Transverse colon (tissue), 4 donors: ENCODE results near the gene PPM1D. TPM values are rescaled to one million over a fixed set of nuclear protein-coding genes. Genes with fewer than 3 reads are reported as not detected.
"Not testable (repeated sequence)": the region's sequence is repeated elsewhere in the genome, so short reads cannot be mapped to it uniquely, and the experiment has no call there.

Experiments used
- DNase-seq: peaks from one replicate; pipeline ENCODE4 v3.0.0-alpha.2; 2019
- H3K27ac ChIP-seq, 4 donors: fragments of 200-600 bp; sonication (generic); 2 replicates each; pipeline ENCODE4 v1.5.1; 2016 to 2018; ENCODE audit warnings: inconsistent platforms in 4 of 4
- H3K27me3 ChIP-seq: fragments of 200-600 bp; sonication (generic); 2 replicates; pipeline ENCODE4 v1.5.1; 2017; ENCODE audit warnings: inconsistent platforms
- H3K36me3 ChIP-seq, 4 donors: fragments of 200-600 bp; sonication (generic); 2 replicates each; pipeline ENCODE4 v1.5.1; 2017 to 2019; ENCODE audit warnings: inconsistent platforms in 4 of 4
- H3K4me1 ChIP-seq, 4 donors: fragments of 200-600 bp; sonication (generic); 2 replicates each; pipeline ENCODE4 v1.5.1; 2017 to 2020; ENCODE audit warnings: inconsistent platforms in 4 of 4
- H3K4me3 ChIP-seq, 4 donors: fragments of 200-600 bp; sonication (generic); 1 replicate in 1 of 4; 2 replicates in 3 of 4; pipeline versions ENCODE4 v1.5.1 to v1.6.1; 2017 to 2019; ENCODE audit warnings: inconsistent platforms in 4 of 4
- H3K9me3 ChIP-seq, 2 donors: fragments of 200-600 bp; sonication (generic); 2 replicates each; pipeline ENCODE4 v1.5.1; 2017 to 2019; ENCODE audit warnings: inconsistent platforms in 2 of 2
- CTCF ChIP-seq, 5 experiments: fragments of 200-600 bp in 3 of 5; fragments of 450-650 bp in 2 of 5; sonication (generic) in 3 of 5; IDR thresholded peaks; 1 replicate in 2 of 5; 2 replicates in 3 of 5; pipeline ENCODE4 v1.5.1; 2016 to 2017; ENCODE audit warnings: antibody characterized with exemption in 5 of 5, inconsistent platforms in 3 of 5, mild to moderate bottlenecking in 2 of 5, moderate library complexity in 1 of 5
- EP300 ChIP-seq: sonication (generic); formaldehyde crosslinking; IDR thresholded peaks from one replicate; pipeline ENCODE4 v1.6.1; 2017; ENCODE audit warnings: antibody characterized with exemption, low read depth
- POLR2A ChIP-seq: fragments of 450-650 bp; IDR thresholded peaks from one replicate; pipeline ENCODE4 v1.6.1; 2016; ENCODE audit warnings: antibody characterized with exemption, mild to moderate bottlenecking, moderate library complexity
- POLR2AphosphoS5 ChIP-seq, 3 donors: sonication (generic); formaldehyde crosslinking; IDR thresholded peaks; one replicate each; pipeline ENCODE4 v1.6.1; 2016; ENCODE audit warnings: antibody characterized with exemption in 3 of 3
- WGBS, 2 donors: methylation state at CpG; one replicate each; pipeline ENCODE4 v1.1.5; 2018; ENCODE audit warnings: low coverage in 1 of 2; 5-methylcytosine and 5-hydroxymethylcytosine counted together
- in situ Hi-C, 4 donors: fragments of 200-750 bp; cut with MboI; loops; one replicate each; pipeline versions ENCODE4 v1.15.0 to v1.15.1; 2017; ENCODE audit warnings: low sequenced_read_pairs in 3 of 4, low pct_ligation_motif_present in 1 of 4, low pct_unique_long_range_greater_than_20kb in 1 of 4
- intact Hi-C: fragments of 100-400 bp; cut with DNase I; formaldehyde crosslinking; loops from one replicate; pipeline ENCODE4 v1.15.1; 2023; ENCODE audit warnings: low total_unique reads
- total RNA-seq, 4 donors: library from RNA; depleted of rRNA; stranded (reverse); fragments of >200 nt; gene quantifications; one replicate each; pipeline ENCODE4 v1.1.0, GENCODE V29; 2016

The PPM1D gene
- total RNA-seq, 4 donors from 2014 or later, result 4.6 to 25.8 (median 16.0) TPM

- no peak for DNase-seq
- WGBS, 2 donors, result 94% methylated on average over 2 of the region's 2 CpGs; no CpG with 5 or more reads in 1 of the 2 donors
- H3K4me3 ChIP-seq, result no peak overlapping the region
- H3K36me3 ChIP-seq, result no peaks in the 10 kb centered on the region
- H3K27ac ChIP-seq, result no peak overlapping the region
- H3K27me3 ChIP-seq, result no peaks in the 10 kb centered on the region
- intact Hi-C loops, result no loop called here
- no peaks in the 10 kb centered on the region for H3K9me3 ChIP-seq
- no peaks in the 10 kb centered on the region for H3K4me1 ChIP-seq
- in situ Hi-C loops, result loop anchor here in 1 of 4 donors (10.0 kb wide), 1 partner anchor 49 kb away; no protein-coding TSS in a partner anchor
- TF ChIP-seq EP300 (no peak), POLR2A (no peak), POLR2AphosphoS5 (IDR thresholded peaks at IDR 0.05) (no peak), CTCF (IDR thresholded peaks at IDR 0.05) (no peak)
Observed at GRCh38 chr17:60585887-60586286, 14.1 kb upstream of the PPM1D start.

GRCh38 chr17:60586288-60586974 lies 13.6 kb upstream of the PPM1D start:
- H3K9me3 ChIP-seq, result no peaks in the 10 kb centered on the region
- no peak for DNase-seq
- 61 to 74% methylated on average over 3 of the region's 3 CpGs for WGBS, 2 donors
- in situ Hi-C loops, result loop anchor here in 1 of 4 donors (10.0 kb wide), 1 partner anchor 48 kb away; no protein-coding TSS in a partner anchor
- no peaks in the 10 kb centered on the region for H3K4me1 ChIP-seq
- H3K36me3 ChIP-seq, result no peaks in the 10 kb centered on the region
- intact Hi-C loops, result no loop called here
- H3K27ac ChIP-seq, result no peak overlapping the region
- TF ChIP-seq EP300 (no peak), CTCF (IDR thresholded peaks at IDR 0.05) (no peak), POLR2AphosphoS5 (IDR thresholded peaks at IDR 0.05) (no peak), POLR2A (no peak)
- H3K27me3 ChIP-seq, result no peaks in the 10 kb centered on the region
- no peak overlapping the region for H3K4me3 ChIP-seq

- Histone ChIP-seq H3K36me3 (no peaks in the 10 kb centered on the region), H3K4me3 (no peak overlapping the region), H3K4me1 (no peaks in the 10 kb centered on the region), H3K9me3 (no peaks in the 10 kb centered on the region), H3K27ac (no peak overlapping the region), H3K27me3 (no peaks in the 10 kb centered on the region)
- WGBS, 2 donors, result 57 to 66% methylated on average over 5 of the region's 5 CpGs
- intact Hi-C loops, result no loop called here
- DNase-seq, result no peak
- in situ Hi-C loops, result no loop called here
- TF ChIP-seq EP300 (no peak), POLR2AphosphoS5 (IDR thresholded peaks at IDR 0.05) (no peak)
Observed at GRCh38 chr17:60590070-60590469, 9.9 kb upstream of the PPM1D start.

GRCh38 chr17:60592750-60593149 lies 7.2 kb upstream of the PPM1D start:
- in situ Hi-C loops (no loop called here), intact Hi-C loops (no loop called here)
- Histone ChIP-seq H3K4me3 (no peak overlapping the region), H3K9me3 (no peaks in the 10 kb centered on the region), H3K36me3 (no peaks in the 10 kb centered on the region), H3K27me3 (no peaks in the 10 kb centered on the region), H3K4me1 (no peaks in the 10 kb centered on the region), H3K27ac (no peak overlapping the region)
- DNase-seq, result no peak
- TF ChIP-seq CTCF (IDR thresholded peaks at IDR 0.05) (no peak), POLR2A (no peak), POLR2AphosphoS5 (IDR thresholded peaks at IDR 0.05) (no peak), EP300 (no peak)
- WGBS, 2 donors, result 88 to 92% methylated on average over 2 of the region's 2 CpGs

- intact Hi-C loops, H3K36me3 ChIP-seq, H3K27me3 ChIP-seq, H3K9me3 ChIP-seq, in situ Hi-C loops, DNase-seq, H3K4me3 ChIP-seq, H3K4me1 ChIP-seq, H3K27ac ChIP-seq: not testable (repeated sequence)
- 72 to 100% methylated on average over 3 to 9 of the region's 9 CpGs for WGBS, 2 donors
Observed at GRCh38 chr17:60593441-60594036, 6.5 kb upstream of the PPM1D start.

GRCh38 chr17:60594170-60594569 lies 5.8 kb upstream of the PPM1D start:
- DNase-seq, H3K9me3 ChIP-seq, H3K27me3 ChIP-seq, H3K27ac ChIP-seq, H3K4me1 ChIP-seq, H3K4me3 ChIP-seq, intact Hi-C loops, H3K36me3 ChIP-seq, in situ Hi-C loops: not testable (repeated sequence)
- WGBS, 2 donors, result 88 to 90% methylated on average over 4 to 7 of the region's 7 CpGs
